Left ventricle myocardium inferior (tissue), 1 donor: ENCODE results near the gene NUDT1. TPM values are rescaled to one million over a fixed set of nuclear protein-coding genes. Genes with fewer than 3 reads are reported as not detected.

Source experiments
- DNase-seq: peaks from one replicate; pipeline ENCODE4 v3.0.0-alpha.2; 2020
- H3K27ac ChIP-seq: fragments of 200-600 bp; replicated peaks from 2 replicates; pipeline ENCODE4 v1.8.0; 2021
- H3K27me3 ChIP-seq: fragments of 200-600 bp; 2 replicates; pipeline ENCODE4 v1.8.0; 2021; ENCODE audit warnings: low read depth
- H3K36me3 ChIP-seq: fragments of 200-600 bp; 2 replicates; pipeline ENCODE4 v1.8.0; 2021
- H3K4me1 ChIP-seq: fragments of 200-600 bp; 2 replicates; pipeline ENCODE4 v1.8.0; 2021
- H3K4me3 ChIP-seq: fragments of 200-600 bp; 2 replicates; pipeline ENCODE4 v1.8.0; 2021; ENCODE audit warnings: mild to moderate bottlenecking, moderate library complexity
- H3K9me3 ChIP-seq: fragments of 200-600 bp; replicated peaks from 2 replicates; pipeline ENCODE4 v1.8.0; 2021
- CTCF ChIP-seq: fragments of 200-600 bp; IDR thresholded peaks from 2 replicates; pipeline ENCODE4 v1.8.0; 2021; ENCODE audit warnings: antibody characterized with exemption, mild to moderate bottlenecking, borderline replicate concordance
- intact Hi-C: fragments of 100-400 bp; cut with micrococcal nuclease; formaldehyde crosslinking; loops from one replicate; pipeline ENCODE4 v1.11.0; 2022
- total RNA-seq: library from RNA; stranded (reverse); fragmentation: NEBNext Ultra II Directional; extraction: Animal tissue kit (Norgen Biotek cat#: 25700); gene quantifications from one replicate; pipeline ENCODE4 v1.2.1, GENCODE V29; 2021
- donor health status: DM: no; HTN: yes; CAD: no; lungs with severe emphysema.

NUDT1 gene
- total RNA-seq, 1 donor from 2014 or later, result 12.5 TPM

- H3K4me3 ChIP-seq, result no peak overlapping the region
Observed at GRCh38 chr7:2230882-2231281, 11.1 kb upstream of the NUDT1 start.

GRCh38 chr7:2231992-2232765 lies 9.8 kb upstream of the NUDT1 start:
- no peaks in the 10 kb centered on the region for H3K27me3 ChIP-seq
- peaks cover 55% of the 10 kb centered on the region for H3K4me1 ChIP-seq
- no peak for DNase-seq
- H3K36me3 ChIP-seq, result peaks cover 51% of the 10 kb centered on the region
- H3K27ac ChIP-seq, result peak overlapping the region; percentile 84
- no peak for TF ChIP-seq CTCF
- no peaks in the 10 kb centered on the region for H3K9me3 ChIP-seq
- H3K4me3 ChIP-seq, result peak overlapping the region; percentile 99
- intact Hi-C loops, result no loop called here

More at GRCh38 chr7:2230882-2231281, 11.1 kb upstream of the NUDT1 start:
- no peak for DNase-seq
- Histone ChIP-seq H3K27ac (no peak overlapping the region), H3K27me3 (no peaks in the 10 kb centered on the region), H3K9me3 (no peaks in the 10 kb centered on the region), H3K36me3 (peaks cover 51% of the 10 kb centered on the region), H3K4me1 (peaks cover 50% of the 10 kb centered on the region)
- no peak for TF ChIP-seq CTCF
- intact Hi-C loops, result no loop called here

GRCh38 chr7:2232766-2233520 lies 9.1 kb upstream of the NUDT1 start, which contains the start of gene MAD1L1:
Gene MAD1L1, minus strand, starts transcription at chr7:2232945. Its CDS starts 2,812 bp downstream, at chr7:2230133.
- Histone ChIP-seq H3K9me3 (no peaks in the 10 kb centered on the region), H3K27ac (peak within 1 kb of the TSS; percentile 84), H3K4me3 (peak within 1 kb of the TSS; percentile 99), H3K36me3 (peaks cover 51% of the 10 kb centered on the region), H3K4me1 (peaks cover 55% of the 10 kb centered on the region), H3K27me3 (no peaks in the 10 kb centered on the region)
- intact Hi-C loops, result no loop called here
- peak; percentile 91 for DNase-seq
- no peak for TF ChIP-seq CTCF

GRCh38 chr7:2233926-2234325 lies 8.1 kb upstream of the NUDT1 start:
- Histone ChIP-seq H3K4me1 (peaks cover 55% of the 10 kb centered on the region), H3K27ac (no peak overlapping the region), H3K36me3 (peaks cover 56% of the 10 kb centered on the region), H3K9me3 (no peaks in the 10 kb centered on the region), H3K4me3 (no peak overlapping the region), H3K27me3 (no peaks in the 10 kb centered on the region)
- TF ChIP-seq CTCF, result no peak
- no peak for DNase-seq
- intact Hi-C loops, result no loop called here

GRCh38 chr7:2237109-2237602 lies 4.9 kb upstream of the NUDT1 start:
- H3K4me3 ChIP-seq, result no peak overlapping the region
- peaks cover 51% of the 10 kb centered on the region for H3K36me3 ChIP-seq
- H3K4me1 ChIP-seq, result peaks cover 51% of the 10 kb centered on the region
- H3K27ac ChIP-seq, result peak overlapping the region; percentile 30
- TF ChIP-seq CTCF, result no peak
- no peaks in the 10 kb centered on the region for H3K27me3 ChIP-seq
- no peak for DNase-seq
- H3K9me3 ChIP-seq, result no peaks in the 10 kb centered on the region
- intact Hi-C loops, result no loop called here
